GM12874 (cell line): ENCODE results near the gene PRDM16.

ENCODE experiments used
- CTCF ChIP-seq: IDR thresholded peaks from 2 replicates; pipeline ENCODE4 v1.5.1; 2011; ENCODE audit warnings: low read depth, mild to moderate bottlenecking, control low read depth, low read length, moderate library complexity; ENCODE audit not compliant: insufficient read depth

PRDM16 gene

GRCh38 chr1:3067671-3068563 lies 1.1 kb upstream of the PRDM16 start:
- no peak for TF ChIP-seq CTCF

GRCh38 chr1:3069491-3070308 lies 697 bp downstream of the PRDM16 start:
- no peak for TF ChIP-seq CTCF

GRCh38 chr1:3070309-3070643 lies 1.3 kb downstream of the PRDM16 start:
- TF ChIP-seq CTCF = no peak

- no peak for TF ChIP-seq CTCF
Measured at GRCh38 chr1:3070644-3071564, 1.9 kb downstream of the PRDM16 start.

- TF ChIP-seq CTCF = no peak
Measured at GRCh38 chr1:3071565-3072390, 2.8 kb downstream of the PRDM16 start.

- no peak for TF ChIP-seq CTCF
Measured at GRCh38 chr1:3072391-3073185, 3.6 kb downstream of the PRDM16 start.
